SK-N-SH (cell line): Measurements from ENCODE around the gene SKI.
"Not testable (repeated sequence)": the region's sequence is repeated elsewhere in the genome, so short reads cannot be mapped to it uniquely, and the experiment has no call there.

Source experiments
- CTCF ChIP-seq: fragments of 200-600 bp; sonication (generic); IDR thresholded peaks from 2 replicates; pipeline ENCODE4 v1.6.1; 2017; ENCODE audit warnings: antibody characterized with exemption, mild to moderate bottlenecking, moderate library complexity
- IRF3 ChIP-seq: fragments of 150-350 bp; IDR thresholded peaks from 2 replicates; pipeline ENCODE4 v1.6.1; 2016; ENCODE audit warnings: mild to moderate bottlenecking, low read depth, low read length
- PBX3 ChIP-seq: IDR thresholded peaks from 2 replicates; pipeline ENCODE4; 2012
- POLR2AphosphoS5 ChIP-seq: IDR thresholded peaks from 2 replicates; pipeline ENCODE4 v1.6.1; 2012; ENCODE audit warnings: low read depth, low read length
- SIN3A ChIP-seq: IDR thresholded peaks from 2 replicates; pipeline ENCODE4 v1.6.1; 2012; ENCODE audit warnings: low read depth, mild to moderate bottlenecking, low read length, moderate library complexity, borderline replicate concordance
- TAF1 ChIP-seq: IDR thresholded peaks from 2 replicates; pipeline ENCODE4 v1.6.1; 2012; ENCODE audit warnings: low read depth, mild to moderate bottlenecking, low read length, moderate library complexity, borderline replicate concordance
- TCF12 ChIP-seq: IDR thresholded peaks from 2 replicates; pipeline ENCODE4 v1.4.0; 2012

- TF ChIP-seq CTCF, POLR2AphosphoS5, IRF3, SIN3A, TCF12, TAF1, PBX3: not testable (repeated sequence)
These were observed 32.4 kb downstream of the SKI start for GRCh38 chr1:2260470-2260869.
